ENCODE results near the gene MUC20.
"Not testable (repeated sequence)": the region's sequence is repeated elsewhere in the genome, so short reads cannot be mapped to it uniquely, and the experiment has no call there.

MUC20 gene

DNA sequence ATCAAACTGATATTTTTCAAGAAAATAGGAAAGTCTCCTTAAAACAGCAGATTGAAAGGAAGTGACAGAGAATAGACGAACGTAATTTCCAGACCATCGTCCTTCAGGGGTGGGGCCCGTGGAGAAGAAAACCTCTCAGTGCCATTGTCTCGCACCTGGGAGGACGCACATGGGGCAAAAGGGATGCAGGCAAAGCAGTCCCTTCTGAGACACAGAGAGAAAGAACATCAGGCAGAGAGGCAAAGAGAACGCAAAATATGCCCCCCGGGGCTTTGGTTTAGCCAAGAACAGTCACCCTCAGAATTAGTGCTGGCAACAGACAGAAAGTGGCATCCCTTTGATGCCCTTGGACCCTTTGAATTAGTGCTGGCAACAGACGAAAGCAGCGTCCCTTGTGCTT is 37.0 kb downstream of the MUC20 start:
- no peak for DNase-seq

DNA sequence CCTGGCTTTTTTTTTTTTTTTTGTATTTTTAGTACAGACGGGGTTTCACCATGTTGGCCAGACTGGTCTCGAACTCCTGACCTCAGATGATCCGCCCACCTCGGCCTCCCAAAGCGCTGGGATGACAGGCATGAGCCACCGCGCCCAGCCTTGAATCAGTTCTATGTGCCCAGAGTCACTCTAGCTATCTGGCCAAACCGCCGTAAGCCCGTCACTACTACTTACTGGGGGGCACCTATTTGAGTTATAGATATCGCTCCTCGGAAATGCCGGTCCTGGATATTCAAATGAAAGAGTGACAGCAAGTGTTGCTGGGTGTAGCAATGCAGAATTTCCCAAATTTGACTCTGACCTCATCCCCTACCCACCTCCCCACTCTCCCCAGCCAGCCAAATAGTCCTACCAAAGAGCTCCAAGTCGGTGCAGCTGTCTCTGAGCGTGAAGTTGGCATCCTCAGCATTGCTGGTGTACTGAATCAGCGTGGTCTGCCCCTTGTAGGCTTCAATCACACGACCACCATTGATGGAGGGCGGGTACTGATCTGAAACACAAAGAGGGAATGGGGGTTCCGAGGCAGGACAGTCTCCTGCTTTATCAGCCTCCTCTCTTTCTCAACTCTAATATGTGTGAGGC is 38.1 kb downstream of the MUC20 start:
- DNase-seq, result no peak

DNA sequence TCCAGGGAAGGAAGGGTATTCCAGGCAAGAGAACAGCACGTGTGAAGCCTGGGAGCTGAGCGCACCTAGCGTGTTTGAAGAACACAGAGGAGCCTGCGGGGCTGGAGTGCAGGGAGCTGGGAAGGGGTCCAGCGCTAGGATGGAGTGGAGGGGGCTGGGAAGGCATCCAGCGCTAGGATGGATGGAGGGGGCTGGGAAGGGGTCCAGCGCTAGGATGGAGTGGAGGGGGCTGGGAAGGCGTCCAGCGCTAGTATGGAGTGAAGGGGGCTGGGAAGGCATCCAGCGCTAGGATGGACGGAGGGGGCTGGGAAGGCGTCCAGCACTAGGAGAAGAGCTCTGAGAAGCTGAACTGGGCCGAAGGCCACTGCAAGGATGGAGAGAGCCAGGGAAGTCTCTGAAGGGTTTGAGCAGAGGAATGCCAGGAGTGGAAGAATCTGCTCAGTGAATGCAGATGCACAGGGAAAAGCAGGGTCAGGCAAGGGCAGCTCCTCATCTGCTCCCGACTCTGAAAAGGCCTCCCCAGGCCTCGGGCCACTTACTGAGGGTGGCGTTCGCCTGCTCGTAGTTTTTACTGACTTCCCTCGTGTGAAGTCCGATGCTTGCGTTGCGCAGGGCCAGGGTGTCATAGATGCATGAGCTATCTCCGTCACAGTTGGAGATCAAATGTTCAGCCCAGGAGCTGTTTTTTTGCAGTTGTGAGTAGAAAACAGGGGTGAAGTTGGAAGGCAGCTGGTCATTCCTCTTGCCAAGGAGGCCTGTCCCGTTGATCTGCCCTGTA is 39.8 kb downstream of the MUC20 start:
- no peak for DNase-seq

DNA sequence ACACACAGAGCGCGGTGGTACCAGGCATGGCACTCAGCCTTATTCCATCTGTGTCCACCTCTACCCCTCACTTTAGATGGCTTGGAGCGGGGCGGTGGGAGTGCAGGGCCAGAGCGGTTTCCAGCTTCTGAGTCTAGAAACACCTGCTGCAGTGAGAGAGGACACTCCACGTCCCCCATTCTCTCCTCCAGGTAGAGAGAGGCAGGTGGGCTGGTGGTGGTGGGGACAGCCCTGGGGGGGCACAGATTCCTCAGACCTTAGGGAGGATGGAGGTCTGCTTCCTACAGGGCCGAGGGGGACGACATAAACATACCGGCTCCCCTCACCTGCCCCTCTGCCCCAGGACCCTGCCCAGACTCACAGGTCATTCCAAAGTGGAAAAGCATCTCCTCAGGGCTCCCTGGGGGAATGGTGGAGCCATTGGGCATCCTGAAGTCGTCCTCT is 40.4 kb downstream of the MUC20 start:
- DNase-seq, result no peak

DNA sequence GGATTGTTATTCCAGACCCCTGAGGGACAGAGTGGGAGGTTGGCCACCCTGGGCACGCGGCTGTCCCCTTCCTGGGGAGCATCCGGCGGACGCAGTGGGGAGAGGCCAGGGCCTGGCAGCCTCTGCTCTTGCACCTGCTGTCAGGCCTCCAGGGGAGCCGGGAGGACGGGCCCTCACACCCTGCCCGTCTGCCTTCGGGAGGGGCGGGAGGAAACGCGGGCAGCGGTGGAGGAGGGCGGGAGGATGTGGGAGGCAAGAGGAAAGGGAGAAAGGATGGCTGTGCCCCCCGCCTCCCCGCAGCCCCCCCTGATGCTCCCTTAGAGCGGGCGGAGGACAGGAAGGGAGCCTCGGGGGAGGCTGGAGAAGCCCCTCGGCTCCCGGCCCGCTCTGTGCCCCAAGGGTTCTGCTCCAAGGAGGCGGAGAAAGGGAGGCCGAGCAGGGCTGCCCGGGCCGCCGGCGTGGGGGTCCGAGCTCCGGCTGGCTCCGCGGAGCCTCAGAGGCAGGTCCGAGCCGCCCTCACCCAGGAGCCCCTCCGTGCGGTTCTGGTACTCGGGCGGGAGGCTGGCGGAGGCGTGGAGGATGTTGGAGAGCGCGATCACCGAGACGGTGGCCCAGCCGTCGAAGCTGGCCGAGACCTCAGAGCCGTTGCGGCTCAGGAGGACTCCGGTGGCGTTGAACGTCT is 40.9 kb downstream of the MUC20 start:
- DNase-seq, result no peak

DNA sequence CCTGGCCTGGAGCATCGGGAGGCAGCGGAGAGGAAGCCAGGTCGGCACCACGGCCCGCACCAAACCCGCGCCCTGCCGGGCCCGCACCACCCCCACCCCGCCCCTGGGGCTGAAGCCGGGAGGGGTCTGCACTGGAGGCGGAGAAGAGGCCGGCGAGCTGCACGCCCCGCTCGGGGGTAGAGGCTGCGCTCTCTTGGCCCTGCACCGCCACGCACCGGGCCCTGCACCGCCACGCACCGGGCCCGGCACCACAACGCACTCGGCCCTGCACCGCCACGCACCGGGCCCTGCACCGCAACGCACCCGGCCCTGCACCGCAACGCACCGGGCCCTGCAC is 41.4 kb downstream of the MUC20 start:
- DNase-seq, result no peak

DNA sequence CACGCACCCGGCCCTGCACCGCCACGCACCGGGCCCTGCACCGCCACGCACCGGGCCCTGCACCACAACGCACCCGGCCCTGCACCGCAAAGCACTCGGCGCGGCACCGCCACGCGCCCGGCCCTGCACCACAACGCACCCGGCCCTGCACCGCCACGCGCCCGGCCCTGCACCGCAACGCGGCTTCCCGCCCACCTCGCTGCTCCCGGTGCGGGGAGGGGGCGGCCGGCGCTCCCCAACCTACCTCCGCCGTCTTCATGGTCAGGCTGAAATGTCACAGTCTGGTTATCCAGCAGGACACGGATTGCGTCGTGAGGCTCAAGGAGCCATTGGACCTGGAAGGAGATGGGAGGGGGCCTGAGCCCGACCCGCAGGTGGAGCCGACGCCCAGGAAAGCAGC is 41.8 kb downstream of the MUC20 start:
- DNase-seq, result no peak

DNA sequence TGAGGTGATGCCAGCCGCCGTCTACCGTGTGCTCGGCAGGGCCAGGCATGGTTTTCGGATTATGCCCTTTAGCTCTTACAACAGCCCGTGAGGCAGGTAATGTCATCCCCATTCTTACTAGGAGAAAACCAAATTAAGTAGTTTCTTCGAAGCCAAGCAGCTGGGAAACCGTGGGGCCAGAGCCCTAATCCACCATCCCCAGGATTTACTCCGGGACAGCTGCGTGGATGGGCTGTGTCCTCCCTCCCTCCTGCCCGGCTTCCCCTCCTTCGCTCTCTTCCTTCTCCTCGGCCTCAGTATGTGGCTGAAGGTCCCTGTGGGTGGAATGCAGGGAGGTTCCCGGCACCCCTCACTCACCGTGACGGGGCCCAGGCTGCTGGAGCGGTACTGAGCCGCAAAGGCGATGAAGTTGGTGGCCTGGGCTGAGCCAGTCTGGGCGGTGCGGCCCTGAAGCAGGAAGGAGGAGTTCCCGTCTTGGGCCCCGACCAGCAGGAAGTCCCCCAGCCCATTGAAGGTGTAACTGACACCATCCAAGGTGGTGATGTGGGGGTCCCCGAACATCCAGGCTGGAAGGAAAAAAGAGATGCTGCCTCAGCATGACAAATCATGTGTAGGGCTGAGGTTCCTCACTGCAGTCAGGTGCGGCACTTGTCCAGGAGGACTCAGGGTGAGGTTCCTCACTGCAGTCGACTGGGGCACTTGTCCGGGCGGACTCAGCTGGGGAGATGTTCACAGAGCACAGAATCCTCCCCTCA is 42.5 kb downstream of the MUC20 start:
- DNase-seq, result no peak

DNA sequence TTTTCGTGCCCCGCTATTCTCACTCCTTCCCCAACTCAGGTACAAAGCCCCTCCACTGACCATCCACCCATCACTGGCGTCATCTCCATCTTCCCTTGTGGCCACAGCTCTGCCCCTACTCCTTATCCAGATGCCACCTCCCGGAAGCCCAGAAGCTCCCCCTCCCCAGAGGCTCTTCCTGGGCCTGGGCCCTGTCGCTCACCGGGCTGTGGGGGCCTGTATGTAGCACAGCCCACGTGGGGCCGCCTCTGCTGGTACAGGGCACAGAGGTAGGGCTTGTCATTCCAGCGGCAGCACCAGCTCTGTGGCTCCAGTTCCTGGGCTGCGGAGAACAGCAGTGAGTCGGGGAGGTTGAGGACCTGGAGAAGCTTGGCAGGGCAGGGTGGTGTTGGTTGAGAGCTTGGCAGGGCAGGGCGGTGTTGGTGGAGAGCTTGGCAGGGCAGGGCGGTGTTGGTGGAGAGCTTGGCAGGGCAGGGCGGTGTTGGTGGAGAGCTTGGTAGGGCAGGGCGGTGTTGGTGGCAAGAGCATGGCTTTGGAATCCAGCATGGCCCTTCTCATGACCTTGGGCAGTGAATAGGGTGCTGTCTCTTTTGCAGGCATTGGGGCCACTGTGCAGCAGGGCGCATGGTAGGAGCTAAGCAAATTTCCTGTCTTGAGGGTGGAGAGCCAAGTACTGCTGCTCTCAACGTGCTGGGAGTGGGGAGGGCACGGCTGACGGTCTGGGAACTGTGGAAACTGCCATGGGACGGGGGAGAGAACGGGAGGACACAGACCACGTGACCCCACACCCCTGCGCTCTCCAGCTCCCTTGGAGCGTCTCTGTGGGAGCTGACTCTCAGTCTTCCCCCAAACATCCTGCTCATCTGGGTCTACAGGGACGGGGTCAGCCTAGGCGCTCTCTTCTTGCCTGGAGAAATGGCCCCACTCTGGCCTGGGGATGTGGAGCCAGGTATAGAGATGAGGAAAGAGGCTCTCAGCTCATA is 43.4 kb downstream of the MUC20 start:
- DNase-seq, result no peak

DNA sequence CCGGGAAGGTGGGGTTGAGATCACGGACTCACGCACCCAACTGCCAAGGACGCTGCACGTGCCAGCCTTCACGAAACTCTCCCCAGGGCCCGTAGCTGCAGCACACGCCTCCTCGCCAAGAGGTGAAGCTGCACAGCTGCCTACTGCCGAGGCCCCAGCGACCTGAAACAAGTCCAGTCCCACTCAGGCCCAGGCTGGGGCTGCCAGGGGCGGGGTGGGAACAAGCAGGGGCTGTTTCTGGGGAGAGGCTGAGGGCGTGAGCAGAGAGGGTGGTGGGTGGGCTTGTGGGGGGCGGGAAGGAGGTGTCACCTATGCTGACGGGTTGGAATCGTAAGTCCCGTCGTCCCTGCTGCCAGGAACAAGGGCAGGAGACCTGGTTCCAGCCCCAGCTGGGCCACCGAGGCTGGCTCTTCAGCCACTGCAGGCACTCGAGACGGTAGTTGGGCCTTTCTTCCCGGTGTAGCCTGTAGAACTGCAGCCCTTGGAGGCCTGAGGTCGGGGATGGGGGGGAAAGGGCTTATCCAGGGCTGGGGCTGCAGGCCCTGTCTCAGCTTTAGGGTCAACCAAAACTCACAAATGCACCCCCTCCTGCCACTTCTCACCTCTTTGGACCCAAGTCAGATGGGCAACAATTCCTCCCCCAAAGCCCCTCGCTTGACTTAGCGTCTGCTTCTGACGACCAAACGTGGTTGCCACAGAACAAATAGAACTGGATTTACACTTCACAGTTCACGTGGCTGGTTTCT is 44.4 kb downstream of the MUC20 start:
- DNase-seq, result no peak

DNA sequence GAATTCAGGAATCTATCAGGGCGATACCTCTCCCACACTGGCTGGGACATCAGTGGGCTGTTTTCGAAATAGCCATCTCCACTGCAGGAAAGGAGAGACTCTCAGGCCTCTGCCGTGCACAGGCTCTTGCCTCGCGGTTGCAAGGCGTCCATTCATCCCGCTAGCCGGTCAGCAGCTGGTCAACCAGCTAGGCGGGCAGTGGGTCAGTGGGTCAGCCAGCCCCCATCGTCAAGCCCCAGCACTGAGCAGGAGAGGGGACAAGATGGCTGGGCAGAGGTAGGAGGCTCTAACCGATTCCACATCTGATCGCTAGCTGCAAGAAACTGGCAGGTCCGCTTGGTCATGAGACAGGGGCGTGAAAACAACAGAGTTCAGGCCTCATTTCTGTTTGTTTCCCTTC is 45.9 kb downstream of the MUC20 start:
- DNase-seq, result no peak

DNA sequence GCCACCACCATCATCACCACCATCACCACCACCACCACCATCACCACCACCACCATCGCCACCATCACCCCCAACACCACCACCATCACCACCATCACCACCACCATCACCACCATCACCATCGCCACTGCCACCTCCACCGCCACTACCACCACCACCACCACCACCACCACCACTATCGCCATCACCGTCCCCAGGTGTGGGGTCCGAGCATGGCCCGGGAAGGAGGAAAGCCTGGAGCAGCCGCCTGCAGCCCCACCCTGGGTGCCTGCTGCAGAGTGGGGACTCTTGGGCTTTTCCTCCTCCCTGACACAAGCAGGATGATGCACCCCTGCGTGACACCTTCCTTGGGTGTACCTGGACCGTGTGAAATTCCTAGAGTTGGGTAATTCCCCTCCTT is 47.0 kb downstream of the MUC20 start:
- no peak for DNase-seq

DNA sequence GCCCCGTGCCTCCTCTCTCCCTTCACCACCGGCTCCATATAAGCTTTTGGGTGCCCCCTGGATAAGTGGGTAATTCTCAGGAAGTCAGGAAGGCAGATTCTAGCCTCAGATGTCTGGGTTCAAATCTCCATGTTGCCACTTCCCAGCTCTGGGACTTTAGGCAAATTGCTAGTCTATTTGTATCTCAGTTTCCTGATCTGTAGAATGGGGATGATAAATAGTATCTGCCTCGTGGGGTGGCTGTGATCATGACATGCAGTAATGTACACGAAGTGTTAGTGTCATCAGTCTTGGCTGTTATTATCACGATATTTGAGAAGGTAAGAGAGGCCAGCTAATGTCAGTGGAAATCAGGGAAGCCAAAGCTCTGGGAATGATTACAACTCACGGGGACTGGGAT is 47.6 kb downstream of the MUC20 start:
- DNase-seq, result no peak

DNA sequence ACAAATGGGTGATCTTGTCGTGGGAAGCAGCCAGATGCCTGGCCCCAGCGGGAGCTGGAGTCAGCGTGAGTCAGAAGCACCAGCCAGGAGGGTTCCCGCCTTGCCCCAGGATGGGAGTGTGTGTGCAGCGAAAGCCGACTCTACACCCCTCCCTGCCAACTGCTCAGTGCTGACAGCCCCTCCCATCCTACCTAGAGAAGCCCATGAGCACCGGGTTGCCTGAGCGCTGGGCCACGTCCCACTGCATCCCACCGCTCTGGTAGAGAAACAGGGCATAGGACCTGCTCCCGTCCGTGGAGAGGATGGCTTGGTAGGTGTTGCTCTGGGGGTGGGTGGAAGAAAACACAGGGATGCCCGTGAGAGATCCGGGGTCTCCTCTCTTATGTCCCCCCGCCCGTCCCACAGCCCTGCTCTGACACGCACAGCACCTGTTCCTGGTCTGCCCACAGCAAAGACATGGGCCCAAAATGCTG is 48.1 kb downstream of the MUC20 start:
- peak; percentile 51 for DNase-seq

DNA sequence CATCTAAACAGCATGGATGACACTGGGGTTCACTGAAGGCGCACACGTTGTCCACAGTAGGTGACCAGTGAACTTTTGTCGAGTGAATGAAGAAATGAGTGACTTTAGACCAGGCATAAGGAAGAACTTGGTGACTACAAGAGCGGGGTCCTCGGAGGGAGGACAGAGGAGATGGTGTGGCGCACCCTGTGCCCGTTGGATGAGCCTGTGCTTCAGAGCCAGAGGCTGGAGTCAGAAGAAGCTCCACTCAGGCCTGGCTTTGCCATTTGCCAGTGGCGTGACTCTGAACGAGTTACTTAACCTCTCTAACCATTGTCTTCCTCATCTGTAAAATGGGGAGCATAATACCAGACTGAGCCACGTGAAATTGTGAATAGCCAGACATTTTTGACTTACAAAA is 48.8 kb downstream of the MUC20 start:
- DNase-seq, result no peak

DNA sequence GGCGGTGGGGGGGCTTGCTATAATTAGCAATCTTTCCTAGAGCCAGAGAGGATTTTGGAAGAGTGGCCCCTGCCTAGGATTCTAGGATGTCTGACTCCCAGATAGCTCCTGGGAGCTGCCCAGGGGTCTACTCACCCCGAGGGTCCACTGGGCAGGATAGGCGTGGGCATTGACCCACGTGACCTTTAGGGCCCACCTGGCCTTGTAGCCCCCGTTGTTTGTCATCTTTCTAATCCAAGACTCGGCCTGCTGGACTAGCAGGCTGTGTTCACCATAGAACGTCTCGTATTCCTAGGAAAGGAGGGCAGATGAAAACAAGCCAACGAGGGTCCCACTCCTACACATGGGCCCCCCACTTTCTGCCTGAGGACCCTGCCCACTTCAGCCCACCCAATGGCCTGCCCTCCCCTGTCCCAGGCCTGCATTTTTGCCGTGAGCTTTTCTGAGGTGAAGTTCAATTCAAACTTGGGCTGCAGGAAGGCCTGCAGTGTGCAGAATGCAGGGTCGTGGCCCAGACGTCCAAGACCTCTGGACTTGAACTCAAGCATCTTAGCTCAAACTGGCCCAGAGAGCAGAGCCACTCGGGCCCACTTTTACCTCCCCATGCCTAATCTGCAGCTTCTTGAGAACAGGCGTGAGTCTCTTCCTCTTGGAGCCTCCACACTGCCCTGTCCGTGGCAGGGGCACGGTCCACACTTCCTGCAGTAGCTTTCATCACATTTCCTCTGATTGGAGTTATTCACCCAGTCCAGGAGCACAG is 49.5 kb downstream of the MUC20 start:
- no peak for DNase-seq

DNA sequence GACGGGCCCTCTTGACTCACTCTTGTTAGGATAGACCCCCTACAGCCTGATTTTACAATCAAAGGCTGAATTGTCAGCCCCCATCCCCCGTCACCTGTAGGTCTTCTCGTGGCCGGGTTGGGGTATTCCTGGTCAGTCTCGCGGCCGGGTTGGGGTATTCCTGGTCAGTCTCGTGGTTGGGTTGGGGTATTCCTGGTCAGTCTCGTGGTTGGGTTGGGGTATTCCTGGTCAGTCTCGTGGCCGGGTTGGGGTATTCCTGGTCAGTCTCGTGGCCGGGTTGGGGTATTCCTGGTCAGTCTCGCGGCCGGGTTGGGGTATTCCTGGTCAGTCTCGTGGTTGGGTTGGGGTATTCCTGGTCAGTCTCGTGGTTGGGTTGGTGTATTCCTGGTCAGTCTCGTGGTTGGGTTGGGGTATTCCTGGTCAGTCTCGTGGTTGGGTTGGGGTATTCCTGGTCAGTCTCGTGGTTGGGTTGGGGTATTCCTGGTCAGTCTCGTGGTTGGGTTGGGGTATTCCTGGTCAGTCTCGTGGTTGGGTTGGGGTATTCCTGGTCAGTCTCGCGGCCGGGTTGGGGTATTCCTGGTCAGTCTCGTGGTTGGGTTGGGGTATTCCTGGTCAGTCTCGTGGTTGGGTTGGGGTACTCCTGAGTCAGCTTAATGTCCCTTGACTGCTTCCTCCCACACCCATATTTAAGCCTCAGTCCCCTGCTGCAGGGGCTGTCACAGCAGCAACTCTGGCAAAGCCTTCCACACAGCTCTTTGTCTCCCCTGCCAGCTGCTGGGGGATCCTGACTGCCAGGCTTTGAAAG is 50.3 kb downstream of the MUC20 start:
- not testable (repeated sequence) for DNase-seq

DNA sequence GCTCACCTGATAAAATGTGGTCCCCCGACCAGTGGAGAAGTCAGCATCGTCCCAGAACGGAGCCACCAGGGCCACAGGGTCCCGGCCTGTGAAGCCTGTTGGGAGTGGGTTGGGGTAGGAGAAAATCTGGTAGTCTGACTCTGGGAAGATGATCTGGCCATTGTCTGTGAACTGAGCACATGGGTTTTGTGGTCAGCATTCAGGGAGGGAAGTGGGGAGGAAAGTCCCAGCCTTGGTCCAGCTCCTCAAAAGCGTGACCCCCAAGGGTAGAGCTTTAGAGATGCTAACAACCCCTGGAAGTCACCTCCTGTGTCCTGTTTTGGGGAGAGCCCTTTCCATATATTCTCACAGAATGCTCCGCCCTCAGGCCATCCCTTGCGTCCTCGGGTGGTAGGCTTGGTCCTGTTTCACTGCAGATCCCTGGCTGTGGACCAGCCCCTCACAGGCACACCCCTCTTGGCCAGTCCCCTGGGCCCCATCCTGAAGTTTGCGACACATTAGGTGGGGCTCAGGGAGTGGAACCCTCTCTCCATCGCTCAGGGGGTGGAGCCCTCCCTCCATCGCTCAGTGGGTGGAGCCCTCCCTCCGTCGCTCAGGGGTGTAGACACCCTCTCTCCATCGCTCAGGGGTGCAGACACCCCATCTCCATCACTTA is 51.0 kb downstream of the MUC20 start:
- no peak for DNase-seq

DNA sequence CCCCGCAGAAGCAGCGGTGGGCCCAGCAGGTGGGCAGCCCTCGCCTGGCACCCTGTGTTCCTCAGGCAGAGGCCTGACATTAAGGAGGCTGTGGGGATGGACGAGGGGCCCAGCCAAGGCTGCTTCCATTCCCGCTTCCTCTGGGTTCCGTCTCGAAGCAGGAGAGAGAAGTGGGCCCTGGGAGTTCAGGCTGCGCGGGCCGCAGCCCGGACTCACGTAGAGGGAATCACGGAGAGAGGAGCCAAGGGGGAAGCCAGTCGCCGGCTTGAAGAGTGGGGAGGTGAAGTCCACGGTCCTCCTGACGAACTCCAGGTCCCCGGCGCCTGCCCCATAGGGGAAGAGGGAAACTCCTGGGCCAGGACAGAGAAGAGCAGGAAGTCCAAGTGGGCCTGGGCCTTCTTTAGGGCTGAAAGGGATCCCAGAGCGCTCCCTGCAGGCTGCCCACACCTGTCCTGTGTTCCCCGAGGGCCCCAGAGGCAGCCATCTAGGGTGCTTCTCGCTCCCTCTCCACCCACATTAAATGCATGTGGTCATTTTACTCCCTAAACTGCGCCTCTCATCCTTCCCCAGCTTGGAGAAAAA is 53.3 kb downstream of the MUC20 start:
- no peak for DNase-seq

All from NCI-H2171 treated with DMSO at 0.1 percent for 48 hours (cell line).